SK-N-DZ (cell line): ENCODE results near the gene PPP1R37.

Experiments used
- DNase-seq: peaks from one replicate; pipeline ENCODE4 v3.0.0-alpha.2; 2015; ENCODE audit warnings: low spot score

The PPP1R37 gene

GRCh38 chr19:45169602-45170001 lies 76.6 kb downstream of the PPP1R37 start:
- no peak for DNase-seq

- no peak for DNase-seq
These were observed 77.4 kb downstream of the PPP1R37 start for GRCh38 chr19:45170146-45171106.

GRCh38 chr19:45171211-45171623 lies 78.2 kb downstream of the PPP1R37 start:
- no peak for DNase-seq

GRCh38 chr19:45172173-45172572 lies 79.2 kb downstream of the PPP1R37 start:
- no peak for DNase-seq

GRCh38 chr19:45172611-45173208 lies 79.7 kb downstream of the PPP1R37 start:
- no peak for DNase-seq

GRCh38 chr19:45173816-45174215 lies 80.8 kb downstream of the PPP1R37 start:
- no peak for DNase-seq

GRCh38 chr19:45175515-45176345 lies 82.8 kb downstream of the PPP1R37 start:
- DNase-seq = no peak

- DNase-seq = peak; percentile 41
These were observed 84.9 kb downstream of the PPP1R37 start, which contains the start of gene TRAPPC6A for GRCh38 chr19:45177817-45178261. TRAPPC6A (minus strand) TSS chr19:45178237; CDS start chr19:45178218, 19 bp downstream.

- DNase-seq = peak; percentile 100
These were observed 85.5 kb downstream of the PPP1R37 start, which contains the start of gene BLOC1S3 for GRCh38 chr19:45178262-45179071. BLOC1S3 (plus strand) TSS chr19:45178784; CDS start chr19:45179297, 513 bp downstream.

GRCh38 chr19:45179072-45179891 lies 86.3 kb downstream of the PPP1R37 start:
- no peak for DNase-seq

- no peak for DNase-seq
These were observed 87.0 kb downstream of the PPP1R37 start for GRCh38 chr19:45179892-45180370.

GRCh38 chr19:45180936-45181335 lies 88.0 kb downstream of the PPP1R37 start:
- no peak for DNase-seq

- DNase-seq = no peak
These were observed 89.8 kb downstream of the PPP1R37 start for GRCh38 chr19:45182758-45183157.

- no peak for DNase-seq
These were observed 91.1 kb downstream of the PPP1R37 start for GRCh38 chr19:45184115-45184514.

- DNase-seq = no peak
These were observed 93.7 kb downstream of the PPP1R37 start for GRCh38 chr19:45186509-45187334.

GRCh38 chr19:45187421-45188100 lies 94.6 kb downstream of the PPP1R37 start:
- DNase-seq = peak; percentile 35

- DNase-seq = no peak
These were observed 97.0 kb downstream of the PPP1R37 start for GRCh38 chr19:45189971-45190370.

GRCh38 chr19:45191375-45191774 lies 98.4 kb downstream of the PPP1R37 start:
- DNase-seq = no peak
